ENCODE results near the gene SUN5. TPM values are rescaled to one million over a fixed set of nuclear protein-coding genes. Genes with fewer than 3 reads are reported as not detected.

Gene SUN5
- total and polyA plus RNA-seq, 7 donors = not detected

- Histone ChIP-seq H3K27me3 (ENCODE audit: insufficient read depth in 3 of 3, low read length in 2 of 3) (peaks cover 0 to 22% (median 7%) of the 10 kb centered on the region in 3 donors), H3K4me3 (no peak overlapping the region), H3K36me3 (ENCODE audit: insufficient read depth in 1 of 2, low read depth in 1 of 2) (no peaks in the 10 kb centered on the region), H3K4me1 (no peaks in the 10 kb centered on the region), H3K27ac (no peak overlapping the region), H3K9me3 (no peaks in the 10 kb centered on the region)
- DNase-seq (peak in 1 of 2 donors; percentile 30), ATAC-seq (no peak)
- TF ChIP-seq CTCF (IDR thresholded peaks at IDR 0.05) = no peak
- intact Hi-C loops (cut with DNase I) = no loop called here
- WGBS, 3 donors = 61 to 74% (median 74%) methylated on average over 12 of the region's 12 CpGs
Measured at GRCh38 chr20:33027769-33028751, 23.8 kb upstream of the SUN5 start.

GRCh38 chr20:33026779-33027759 is 22.8 kb upstream of the SUN5 start:
- peaks cover 0 to 23% (median 7%) of the 10 kb centered on the region in 3 donors for H3K27me3 ChIP-seq (ENCODE audit: insufficient read depth in 3 of 3, low read length in 2 of 3)
- WGBS, 3 donors = 70 to 77% (median 74%) methylated on average over 10 of the region's 10 CpGs
- peak in 1 of 2 donors; percentile 28 for DNase-seq
- no peaks in the 10 kb centered on the region for H3K9me3 ChIP-seq
- H3K27ac ChIP-seq = no peak overlapping the region
- no peaks in the 10 kb centered on the region for H3K36me3 ChIP-seq (ENCODE audit: insufficient read depth in 1 of 2, low read depth in 1 of 2)
- H3K4me1 ChIP-seq = no peaks in the 10 kb centered on the region
- ATAC-seq = no peak
- H3K4me3 ChIP-seq = no peak overlapping the region
- intact Hi-C loops (cut with DNase I) = no loop called here
- TF ChIP-seq CTCF (IDR thresholded peaks at IDR 0.05) = no peak

GRCh38 chr20:33026072-33026778 is 22.0 kb upstream of the SUN5 start:
- H3K4me3 ChIP-seq = no peak overlapping the region
- no peaks in the 10 kb centered on the region for H3K9me3 ChIP-seq
- intact Hi-C loops (cut with DNase I) = no loop called here
- no peak overlapping the region for H3K27ac ChIP-seq
- no peak for TF ChIP-seq CTCF (IDR thresholded peaks at IDR 0.05)
- H3K4me1 ChIP-seq = no peaks in the 10 kb centered on the region
- DNase-seq (peak in 1 of 2 donors; percentile 16), ATAC-seq (no peak)
- no peaks in the 10 kb centered on the region for H3K36me3 ChIP-seq (ENCODE audit: insufficient read depth in 1 of 2, low read depth in 1 of 2)
- peaks cover 0 to 21% (median 7%) of the 10 kb centered on the region in 3 donors for H3K27me3 ChIP-seq (ENCODE audit: insufficient read depth in 3 of 3, low read length in 2 of 3)
- 53 to 63% (median 59%) methylated on average over 5 of the region's 5 CpGs for WGBS, 3 donors

GRCh38 chr20:33025318-33025876 is 21.2 kb upstream of the SUN5 start:
- WGBS, 3 donors = 45 to 93% (median 57%) methylated on average over 9 of the region's 9 CpGs
- peaks cover 0 to 23% (median 7%) of the 10 kb centered on the region in 3 donors for H3K27me3 ChIP-seq (ENCODE audit: insufficient read depth in 3 of 3, low read length in 2 of 3)
- H3K4me1 ChIP-seq = no peaks in the 10 kb centered on the region
- no peak overlapping the region for H3K4me3 ChIP-seq
- H3K9me3 ChIP-seq = no peaks in the 10 kb centered on the region
- H3K36me3 ChIP-seq (ENCODE audit: insufficient read depth in 1 of 2, low read depth in 1 of 2) = no peaks in the 10 kb centered on the region
- DNase-seq (no peak), ATAC-seq (no peak)
- intact Hi-C loops (cut with DNase I) = no loop called here
- no peak for TF ChIP-seq CTCF (IDR thresholded peaks at IDR 0.05)
- no peak overlapping the region for H3K27ac ChIP-seq

All from psoas muscle (tissue), 8 donors.